Measurements from ENCODE around the gene ITPR3. TPM values are rescaled to one million over a fixed set of nuclear protein-coding genes. Genes with fewer than 3 reads are reported as not detected.

Gene ITPR3
- total RNA-seq, 3 donors from 2014 or later: 60.2 to 111 (median 103) TPM

DNA sequence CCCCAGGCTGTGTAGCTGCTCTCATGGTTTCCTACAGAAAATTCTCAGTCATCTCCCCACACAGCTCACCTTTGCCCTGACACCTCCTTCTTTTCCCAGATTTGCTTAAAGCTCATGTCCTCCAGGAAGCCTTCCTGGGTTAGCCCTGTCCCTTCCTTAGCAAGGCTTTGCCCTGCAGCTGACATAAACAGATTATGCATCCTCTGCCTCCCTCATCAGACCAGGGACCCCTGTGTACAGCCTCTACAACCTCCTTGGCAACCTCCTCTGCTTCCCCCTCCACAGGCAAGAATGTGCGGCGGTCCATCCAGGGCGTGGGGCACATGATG lies 50.6 kb downstream of the ITPR3 start:
- no peak overlapping the region for H3K4me3 ChIP-seq
- ATAC-seq: no peak

DNA sequence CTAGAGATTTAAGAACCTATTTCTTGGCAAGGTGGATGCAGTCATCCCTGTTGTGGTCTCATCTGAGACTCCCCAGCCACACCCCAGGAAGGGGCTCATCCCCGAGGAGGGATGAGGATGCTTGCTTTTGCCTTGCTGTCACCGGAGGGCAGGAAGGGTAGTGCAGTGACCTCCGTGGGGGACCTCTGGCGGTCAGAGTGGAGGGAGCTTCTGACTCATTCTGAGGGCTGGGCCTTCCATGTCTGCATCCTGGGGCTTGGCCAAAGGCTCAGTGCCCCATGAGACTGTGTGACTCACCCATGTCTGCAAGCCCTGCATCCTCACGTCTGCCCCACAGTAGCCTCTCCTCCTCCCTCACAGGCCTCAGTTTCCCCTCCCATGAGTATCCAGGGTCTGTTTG lies 51.7 kb downstream of the ITPR3 start:
- Histone ChIP-seq H3K4me1 (ENCODE audit: low read depth) (peaks cover 5% of the 10 kb centered on the region), H3K9me3 (no peaks in the 10 kb centered on the region), H3K4me3 (no peak overlapping the region), H3K36me3 (ENCODE audit: low read depth) (peaks cover 13% of the 10 kb centered on the region)
- intact Hi-C loops (cut with DNase I, micrococcal nuclease): no loop called here
- TF ChIP-seq, protein P1, sequence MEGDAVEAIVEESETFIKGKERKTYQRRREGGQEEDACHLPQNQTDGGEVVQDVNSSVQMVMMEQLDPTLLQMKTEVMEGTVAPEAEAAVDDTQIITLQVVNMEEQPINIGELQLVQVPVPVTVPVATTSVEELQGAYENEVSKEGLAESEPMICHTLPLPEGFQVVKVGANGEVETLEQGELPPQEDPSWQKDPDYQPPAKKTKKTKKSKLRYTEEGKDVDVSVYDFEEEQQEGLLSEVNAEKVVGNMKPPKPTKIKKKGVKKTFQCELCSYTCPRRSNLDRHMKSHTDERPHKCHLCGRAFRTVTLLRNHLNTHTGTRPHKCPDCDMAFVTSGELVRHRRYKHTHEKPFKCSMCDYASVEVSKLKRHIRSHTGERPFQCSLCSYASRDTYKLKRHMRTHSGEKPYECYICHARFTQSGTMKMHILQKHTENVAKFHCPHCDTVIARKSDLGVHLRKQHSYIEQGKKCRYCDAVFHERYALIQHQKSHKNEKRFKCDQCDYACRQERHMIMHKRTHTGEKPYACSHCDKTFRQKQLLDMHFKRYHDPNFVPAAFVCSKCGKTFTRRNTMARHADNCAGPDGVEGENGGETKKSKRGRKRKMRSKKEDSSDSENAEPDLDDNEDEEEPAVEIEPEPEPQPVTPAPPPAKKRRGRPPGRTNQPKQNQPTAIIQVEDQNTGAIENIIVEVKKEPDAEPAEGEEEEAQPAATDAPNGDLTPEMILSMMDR (IDR thresholded peaks at IDR 0.05): no peak
- ATAC-seq (peak; percentile 50), DNase-seq (peak; percentile 51 to 73 (median 54))

More for the DNA sequence above, 50.6 kb downstream of the ITPR3 start:
- Histone ChIP-seq H3K9me3 (no peaks in the 10 kb centered on the region), H3K4me1 (ENCODE audit: low read depth) (peaks cover 5% of the 10 kb centered on the region), H3K36me3 (ENCODE audit: low read depth) (peaks cover 13% of the 10 kb centered on the region)
- intact Hi-C loops (cut with DNase I, micrococcal nuclease): no loop called here
- TF ChIP-seq, protein P1 (IDR thresholded peaks at IDR 0.05): no peak
- DNase-seq: no peak

DNA sequence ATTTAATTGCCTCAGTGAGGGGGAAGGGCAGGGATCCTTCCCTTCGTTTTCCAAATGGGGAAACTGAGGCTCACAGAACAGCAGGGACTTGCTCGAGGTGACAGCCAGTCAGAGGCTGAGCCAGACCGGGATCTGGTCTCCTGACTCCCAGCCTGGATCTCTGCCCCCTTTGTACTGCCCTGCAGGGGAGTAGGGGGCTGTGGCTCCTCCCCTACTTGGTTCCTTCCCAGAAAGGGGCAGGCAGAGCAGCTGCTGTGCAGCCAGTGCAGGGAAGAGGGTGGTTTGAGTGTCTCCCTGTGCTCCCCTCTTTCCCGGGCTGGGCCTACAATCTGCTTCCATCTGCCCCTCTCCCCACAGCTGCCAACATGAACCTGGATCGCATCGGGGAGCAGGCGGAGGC lies 52.7 kb downstream of the ITPR3 start:
- no peak for ATAC-seq
- no peak overlapping the region for H3K4me3 ChIP-seq
- intact Hi-C loops (cut with DNase I, micrococcal nuclease): no loop called here
- TF ChIP-seq, protein P1 (IDR thresholded peaks at IDR 0.05): no peak
- H3K36me3 ChIP-seq (ENCODE audit: low read depth): peaks cover 13% of the 10 kb centered on the region
- H3K9me3 ChIP-seq: no peaks in the 10 kb centered on the region
- H3K4me1 ChIP-seq (ENCODE audit: low read depth): no peaks in the 10 kb centered on the region
- DNase-seq: no peak

DNA sequence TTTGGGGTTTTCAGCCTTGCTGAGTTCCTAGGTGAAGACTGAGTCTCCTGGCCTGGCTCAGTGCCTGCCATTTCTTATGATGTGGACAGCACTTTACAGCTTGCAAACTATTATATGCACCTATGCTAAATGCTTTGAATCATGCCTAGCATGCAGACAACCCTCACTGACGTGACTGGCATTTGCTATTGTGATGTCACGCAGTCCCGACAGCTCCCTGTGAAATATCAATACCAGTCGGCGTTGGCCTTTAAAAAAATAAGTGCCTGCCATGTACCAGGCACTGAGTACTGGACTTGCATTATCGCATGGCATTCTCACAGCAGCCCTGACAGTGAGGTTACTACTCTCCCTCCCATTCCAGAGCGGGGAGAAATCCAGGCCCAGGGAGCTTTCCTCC lies 54.8 kb downstream of the ITPR3 start:
- Histone ChIP-seq H3K36me3 (ENCODE audit: low read depth) (peaks cover 7% of the 10 kb centered on the region), H3K4me3 (no peak overlapping the region), H3K4me1 (ENCODE audit: low read depth) (no peaks in the 10 kb centered on the region), H3K9me3 (no peaks in the 10 kb centered on the region)
- TF ChIP-seq, protein P1 (IDR thresholded peaks at IDR 0.05): no peak
- ATAC-seq (no peak), DNase-seq (no peak)
- intact Hi-C loops (cut with DNase I, micrococcal nuclease): no loop called here

DNA sequence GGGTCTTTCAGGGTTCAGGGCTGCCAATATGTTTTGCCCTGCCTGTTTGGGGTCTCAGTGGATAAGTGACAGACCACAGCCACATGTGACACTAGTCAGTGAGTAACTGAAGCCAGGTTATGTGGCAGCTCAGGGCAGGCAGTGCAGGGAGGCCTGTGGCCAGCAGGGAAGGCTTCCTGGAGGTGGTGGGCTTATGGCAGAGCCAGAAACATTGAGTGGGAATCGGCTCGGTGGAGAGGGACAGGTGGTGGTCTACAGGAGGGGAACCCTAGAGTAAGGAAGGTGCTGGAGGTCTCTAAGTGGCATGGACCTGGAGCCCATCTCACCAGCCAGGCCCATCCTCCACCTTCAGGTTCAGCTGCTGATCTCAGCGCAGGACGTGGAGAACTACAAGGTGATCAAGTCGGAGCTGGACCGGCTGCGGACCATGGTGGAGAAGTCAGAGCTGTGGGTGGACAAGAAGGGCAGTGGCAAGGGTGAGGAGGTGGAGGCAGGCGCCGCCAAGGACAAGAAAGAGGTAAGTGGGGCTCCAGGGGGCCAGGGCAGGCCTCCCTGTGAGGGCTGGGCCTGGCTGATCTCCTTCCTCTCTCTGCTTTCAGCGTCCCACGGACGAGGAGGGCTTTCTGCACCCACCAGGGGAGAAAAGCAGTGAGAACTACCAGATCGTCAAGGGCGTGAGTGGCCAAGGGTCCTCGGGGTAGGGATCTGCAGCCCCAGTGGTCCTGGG lies 55.5 kb downstream of the ITPR3 start:
- no peaks in the 10 kb centered on the region for H3K9me3 ChIP-seq
- H3K36me3 ChIP-seq (ENCODE audit: low read depth): peaks cover 7% of the 10 kb centered on the region
- intact Hi-C loops (cut with DNase I, micrococcal nuclease): no loop called here
- no peak overlapping the region for H3K4me3 ChIP-seq
- ATAC-seq: no peak
- H3K4me1 ChIP-seq (ENCODE audit: low read depth): no peaks in the 10 kb centered on the region
- DNase-seq: no peak
- TF ChIP-seq, protein P1 (IDR thresholded peaks at IDR 0.05): no peak

Measured in mucosa of descending colon (tissue), 3 donors.